ENCODE data around the gene GCSH.

DNA sequence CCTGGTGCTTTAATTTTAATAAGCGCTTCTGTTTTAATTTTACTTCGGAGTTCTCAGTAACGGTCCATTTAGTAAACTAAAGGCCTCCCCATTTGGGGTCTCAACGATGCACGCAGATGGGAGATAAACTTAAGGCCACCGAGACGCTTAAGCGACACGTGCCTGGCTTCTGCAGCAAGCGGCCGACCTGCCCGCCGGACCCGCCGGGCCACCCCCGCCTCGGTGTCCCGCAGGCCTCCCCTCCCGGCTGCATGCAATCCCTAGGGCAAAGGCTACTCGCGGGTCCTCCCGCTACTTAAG lies 592 bp downstream of the GCSH start:
- TF ChIP-seq CTCF (IDR thresholded peaks at IDR 0.05; ENCODE audit: low read length) (no peak), EZH2phosphoT487 (IDR thresholded peaks at IDR 0.05; ENCODE audit: low read length) (no peak)
